NCI-H82 treated with DMSO at 0.1 percent for 48 hours (cell line): Measurements from ENCODE around the gene FBN1.

Source experiments
- DNase-seq: peaks from one replicate; lab custom pipeline; 2025; ENCODE audit not compliant: unreplicated experiment; lab: John Stamatoyannopoulos, UW

The FBN1 gene

GRCh38 chr15:48556159-48556897 lies 89.2 kb downstream of the FBN1 start:
- no peak for DNase-seq

DNA sequence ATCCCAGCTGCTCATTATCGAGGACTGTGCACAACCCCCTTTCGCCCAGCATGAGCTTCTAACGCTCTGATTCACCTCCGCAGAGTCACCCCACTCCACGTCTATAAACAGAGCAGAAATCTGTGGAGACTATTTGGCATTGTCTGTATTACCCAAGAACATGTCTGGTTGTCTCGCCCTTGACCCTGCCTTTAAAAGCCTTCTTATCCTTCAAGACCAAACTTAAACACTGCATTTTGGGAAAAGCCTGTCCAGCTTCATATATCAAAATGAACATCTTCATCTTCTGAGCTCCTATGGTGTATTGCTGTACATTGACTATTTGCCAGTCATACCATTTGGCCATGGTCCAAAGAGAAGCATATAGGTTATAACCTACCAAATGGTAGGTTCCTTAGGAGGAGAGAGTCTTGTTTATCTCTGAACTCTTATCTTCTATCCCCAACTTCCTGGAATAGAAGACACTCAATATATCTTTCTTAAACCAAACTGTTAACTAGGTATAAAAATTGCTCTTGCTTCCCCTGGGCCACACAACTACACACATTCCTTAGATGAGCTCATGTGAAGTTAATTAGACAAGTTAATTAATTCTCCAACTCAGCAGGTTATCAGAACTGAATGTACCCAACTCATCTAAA lies 90.1 kb downstream of the FBN1 start:
- DNase-seq, result no peak

GRCh38 chr15:48554112-48554511 lies 91.4 kb downstream of the FBN1 start:
- DNase-seq, result no peak

DNA sequence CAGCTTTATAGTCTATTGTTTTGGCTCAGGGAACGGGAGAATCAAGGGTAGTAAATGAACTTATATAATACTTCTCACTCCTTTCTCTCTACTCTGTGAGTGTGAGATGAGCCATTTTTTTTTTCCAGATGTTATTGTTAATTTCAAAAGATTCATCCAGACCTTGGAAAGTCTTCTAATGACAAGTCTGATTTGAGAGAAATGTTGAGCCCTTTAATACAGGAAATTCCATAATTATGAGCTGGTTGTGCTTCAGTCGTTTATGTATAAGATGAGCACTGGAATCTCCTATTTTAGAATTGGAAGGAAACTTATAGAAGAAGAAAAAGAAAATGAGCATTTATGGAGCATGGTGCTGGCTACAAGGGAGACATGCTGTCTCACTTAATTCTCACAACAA lies 92.0 kb downstream of the FBN1 start:
- DNase-seq, result no peak

DNA sequence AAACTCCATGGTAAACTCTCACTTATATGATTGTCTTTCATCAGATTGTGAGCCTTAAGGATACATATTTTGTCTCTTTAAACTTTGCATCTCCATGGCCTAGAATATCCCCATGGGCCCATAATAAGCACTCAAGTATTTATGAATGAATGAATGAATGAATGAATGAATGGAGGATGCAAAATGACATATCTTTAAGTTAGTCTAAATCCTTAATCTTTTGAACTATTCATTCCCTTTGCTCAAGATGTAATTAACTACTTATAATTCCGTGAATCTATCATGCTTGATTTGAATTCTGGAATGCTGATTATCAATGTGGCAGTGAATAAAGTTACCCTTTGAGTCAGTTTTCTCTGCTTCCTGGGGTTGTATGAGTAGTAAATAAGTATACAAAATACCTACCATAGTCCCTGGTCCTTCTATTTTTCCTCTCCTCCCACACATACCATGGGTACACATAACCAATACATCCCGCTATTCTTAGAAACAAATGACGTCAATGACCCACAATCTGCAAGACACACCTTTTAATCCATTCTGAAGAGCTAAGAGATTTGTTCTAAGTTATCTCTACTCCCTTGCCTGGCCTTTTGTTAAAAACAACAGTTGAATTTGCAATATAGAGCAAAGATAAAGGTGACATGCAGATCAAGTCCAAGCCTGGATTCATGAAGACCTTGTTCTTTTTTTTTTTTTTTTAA lies 94.5 kb downstream of the FBN1 start:
- DNase-seq, result no peak

- DNase-seq, result no peak
Measured at GRCh38 chr15:48548455-48548854, 97.1 kb downstream of the FBN1 start.

GRCh38 chr15:48547286-48547685 lies 98.2 kb downstream of the FBN1 start:
- DNase-seq, result no peak

DNA sequence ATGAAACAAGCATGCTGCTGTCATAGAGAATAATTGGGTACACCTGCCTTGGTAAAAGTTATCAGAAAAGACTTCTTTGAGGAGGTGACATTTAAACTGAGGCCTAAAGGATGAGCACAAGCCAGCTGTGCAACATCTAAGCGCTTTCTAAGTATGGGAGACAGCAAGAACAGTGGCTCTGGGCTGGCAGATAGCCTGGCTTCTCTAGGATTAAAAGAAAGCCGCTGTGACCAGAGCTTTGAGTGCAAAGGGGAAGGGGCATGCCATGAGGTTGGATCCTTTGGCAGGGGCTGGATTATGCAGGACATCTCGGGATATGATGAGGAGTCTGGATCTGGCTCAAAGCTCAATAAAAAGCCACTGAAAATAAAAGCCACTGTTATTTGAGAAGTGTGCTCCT lies 99.2 kb downstream of the FBN1 start:
- no peak for DNase-seq

DNA sequence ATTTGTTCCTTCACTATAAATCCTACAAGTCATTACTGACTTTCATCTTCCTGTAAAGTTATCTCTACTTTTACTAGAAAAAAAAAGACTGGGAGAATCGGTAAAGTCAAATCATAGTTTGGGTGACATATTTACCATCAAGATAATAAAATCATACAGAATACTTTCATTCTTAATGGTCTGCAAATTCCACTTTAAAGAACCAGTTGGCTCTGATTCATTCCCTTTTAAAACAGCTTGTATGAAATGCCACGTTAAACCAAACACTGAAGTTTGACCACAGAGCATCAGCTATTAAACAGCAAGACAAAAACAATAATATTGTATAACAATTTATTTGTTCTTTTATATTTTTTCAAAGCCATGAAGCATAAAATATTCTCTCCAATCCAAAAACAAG lies 100.7 kb downstream of the FBN1 start:
- no peak for DNase-seq

DNA sequence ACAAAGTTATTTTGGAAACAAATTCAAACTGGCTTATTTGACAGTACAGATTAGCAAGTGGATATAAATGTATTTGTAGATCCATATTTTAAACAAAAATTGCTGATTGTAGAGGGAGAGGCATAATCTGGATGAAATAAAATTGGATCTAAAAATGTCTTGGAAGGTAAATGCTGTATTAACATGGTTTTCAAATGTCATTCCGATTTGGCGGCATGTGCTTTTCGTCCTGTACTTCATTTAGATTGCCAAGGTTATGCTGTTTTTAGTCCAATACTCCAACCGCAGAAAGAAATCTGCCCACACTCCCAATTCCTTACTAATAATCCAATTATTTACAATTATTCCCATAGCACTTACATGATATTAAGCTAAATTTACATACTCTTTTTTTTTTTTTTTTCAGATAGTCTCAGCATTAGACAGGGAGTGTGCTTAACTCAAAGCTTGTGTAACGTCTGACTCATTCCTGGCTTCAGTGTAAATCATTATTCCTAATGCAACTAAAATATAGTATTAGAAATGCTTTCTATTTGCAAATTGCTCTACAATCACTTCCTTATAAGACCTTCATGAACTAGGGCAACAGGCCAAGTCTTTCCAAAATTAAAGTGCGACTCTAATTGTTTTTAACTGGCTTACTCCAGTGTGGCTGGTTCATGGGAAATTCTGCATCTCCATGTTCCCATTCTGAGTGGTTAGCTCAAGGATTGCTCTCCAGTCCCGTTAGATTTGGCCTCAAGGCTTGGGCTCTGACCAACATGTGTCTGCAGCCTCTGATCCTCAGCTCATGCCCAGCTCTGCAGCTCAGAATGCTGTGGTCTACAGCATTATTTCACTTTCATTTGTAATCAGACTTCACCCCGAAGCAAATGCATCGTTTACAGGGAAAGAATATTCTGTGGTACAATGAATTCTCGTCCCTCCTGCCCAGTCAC lies 103.9 kb downstream of the FBN1 start:
- DNase-seq, result no peak

- no peak for DNase-seq
Measured at GRCh38 chr15:48540756-48541155, 104.8 kb downstream of the FBN1 start.

- DNase-seq, result no peak
Measured at GRCh38 chr15:48538941-48539340, 106.6 kb downstream of the FBN1 start.

DNA sequence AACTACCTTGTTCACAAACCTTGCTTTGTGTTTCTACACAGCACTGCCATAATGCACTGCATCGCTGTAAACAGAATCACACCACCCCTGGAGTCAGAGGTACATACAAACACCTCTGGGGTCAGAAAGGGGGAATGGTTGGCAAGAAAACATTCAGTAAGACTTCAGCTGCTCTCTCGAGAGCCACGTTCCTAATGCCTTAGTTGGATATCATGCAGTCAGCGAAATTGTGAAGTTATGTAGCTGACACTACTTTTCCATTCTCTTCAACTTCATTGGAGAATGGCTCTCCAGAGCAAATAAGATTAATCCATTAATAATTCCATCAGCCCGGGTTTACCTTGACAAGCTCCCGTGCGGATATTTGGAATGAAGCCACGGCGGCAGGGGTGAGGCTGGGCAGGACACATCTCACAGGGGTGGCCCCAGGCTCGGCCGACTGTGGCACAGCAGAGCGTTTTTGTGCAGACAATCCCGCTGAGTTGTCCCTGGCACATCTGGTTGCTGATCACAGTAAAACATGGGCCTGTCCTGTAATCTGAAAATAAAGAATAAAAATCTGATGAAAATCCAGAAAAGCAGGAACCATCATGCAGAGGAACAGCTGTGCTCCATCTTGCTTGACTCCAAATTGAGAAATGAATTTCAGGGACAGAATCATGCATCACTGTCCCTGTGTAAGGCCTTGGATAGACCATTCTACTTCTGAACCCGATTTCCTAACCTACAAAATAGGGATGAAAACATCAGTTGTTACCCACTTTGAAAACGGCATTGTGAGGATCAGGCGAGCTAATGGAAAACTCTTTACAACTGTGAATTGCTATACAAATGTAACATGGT lies 108.0 kb downstream of the FBN1 start:
- no peak for DNase-seq

DNA sequence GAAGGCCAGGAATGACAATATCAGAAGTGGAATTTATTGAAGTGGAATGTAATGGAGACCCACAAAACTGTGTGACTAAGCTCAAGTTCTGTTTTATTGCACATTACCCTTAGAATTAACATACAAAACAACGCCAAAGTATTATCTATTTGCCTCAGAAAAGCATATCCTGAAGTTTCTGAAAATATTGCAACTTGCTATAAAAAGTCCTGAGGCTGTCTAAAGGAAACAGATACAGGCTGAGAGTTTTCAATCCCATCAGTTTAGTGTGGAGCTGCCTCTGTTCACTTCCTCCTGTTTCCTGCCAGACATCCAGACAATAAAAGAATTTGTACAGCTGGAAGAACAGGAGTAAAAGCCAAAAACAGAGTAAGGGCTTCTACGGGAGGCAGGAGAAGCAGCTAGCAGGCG lies 108.8 kb downstream of the FBN1 start:
- no peak for DNase-seq

DNA sequence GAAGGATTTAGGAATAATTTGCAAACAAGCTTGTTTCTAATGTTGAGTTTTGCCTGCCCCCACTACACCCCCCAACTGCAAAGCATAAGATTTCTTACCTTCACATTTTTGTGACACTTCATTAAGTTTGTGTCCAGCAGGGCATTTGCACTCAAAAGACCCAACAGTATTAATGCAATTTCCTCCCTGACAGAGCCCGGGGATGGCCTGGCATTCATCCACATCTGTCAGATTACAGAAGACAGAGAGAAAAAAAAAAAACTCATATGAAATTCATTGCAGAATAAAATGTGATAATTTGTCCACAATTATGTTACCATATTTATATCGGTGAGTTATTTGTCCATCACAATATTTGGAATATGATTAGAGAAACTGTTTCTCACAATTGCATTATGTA lies 111.5 kb downstream of the FBN1 start:
- no peak for DNase-seq

DNA sequence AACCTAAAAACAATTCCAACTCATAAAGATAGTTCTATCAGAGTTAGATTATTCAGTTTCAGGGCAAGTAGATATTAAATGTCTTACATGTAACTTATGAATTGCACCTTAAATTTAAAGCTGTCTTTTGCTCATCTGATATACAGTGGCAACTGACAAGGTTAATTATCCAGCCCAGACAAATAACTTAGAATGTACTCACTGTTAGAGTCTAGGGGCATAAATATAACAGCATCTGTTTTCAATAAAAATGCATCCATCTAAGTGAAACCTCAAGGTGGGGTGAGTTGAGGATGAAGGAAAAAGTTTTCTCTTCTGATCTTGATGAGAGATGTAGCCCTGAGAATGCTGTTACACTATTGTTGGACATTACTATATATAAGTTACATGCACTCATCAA lies 112.6 kb downstream of the FBN1 start:
- DNase-seq, result no peak

DNA sequence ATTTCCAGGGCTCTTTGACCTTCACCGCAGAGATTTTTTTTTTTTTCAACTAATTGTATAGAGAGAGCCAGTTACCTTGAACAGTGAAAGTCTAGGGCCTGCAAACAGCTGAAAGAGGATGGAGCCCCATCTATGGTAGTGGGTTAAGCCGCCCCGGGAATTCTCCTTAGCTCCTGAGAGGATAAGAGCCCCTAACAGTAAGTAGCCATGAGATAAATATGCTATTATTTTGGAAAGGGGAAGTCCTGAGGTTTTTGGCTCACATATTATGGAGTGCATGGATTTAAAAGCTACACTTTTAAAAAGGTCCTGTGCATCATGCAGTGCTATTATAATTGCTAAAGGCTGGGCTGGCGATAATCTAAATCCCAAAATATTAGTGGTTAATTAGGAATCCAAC lies 115.0 kb downstream of the FBN1 start:
- DNase-seq, result no peak

GRCh38 chr15:48528921-48529320 lies 116.6 kb downstream of the FBN1 start:
- no peak for DNase-seq

DNA sequence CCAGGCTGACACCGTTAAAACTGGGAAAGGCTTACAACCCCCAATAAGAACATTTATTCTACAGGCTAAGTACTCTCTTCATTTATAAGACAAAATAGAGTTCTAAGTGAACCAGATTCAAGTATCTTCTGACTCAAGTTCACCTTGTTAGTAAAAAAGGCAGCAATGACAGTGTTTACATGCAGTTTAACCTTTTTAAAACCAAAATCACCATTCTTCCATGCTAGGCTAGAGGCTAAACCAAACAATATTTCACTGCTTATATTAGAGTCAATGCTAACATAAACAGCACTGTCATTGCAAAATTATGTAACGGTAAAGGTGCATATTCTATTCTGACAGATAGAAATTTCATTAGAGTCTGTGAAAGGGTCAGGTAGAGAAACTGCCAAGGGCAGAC lies 118.0 kb downstream of the FBN1 start:
- DNase-seq, result no peak

GRCh38 chr15:48522911-48523310 lies 122.6 kb downstream of the FBN1 start:
- no peak for DNase-seq
